Activated B cell treated with CpG ODN at 0.5 μM for 24 hours (primary cell): Measurements from ENCODE around the gene DNAAF3. TPM values are rescaled to one million over a fixed set of nuclear protein-coding genes. Genes with fewer than 3 reads are reported as not detected.
"Not testable (repeated sequence)": the region's sequence is repeated elsewhere in the genome, so short reads cannot be mapped to it uniquely, and the experiment has no call there.

Experiments
- ATAC-seq: fragments of 200-7000 bp; cut with Tn5 transposase; one replicate; pipeline ENCODE4 v1.10.0; 2021; ENCODE audit warnings: low read depth, mild to moderate bottlenecking, moderate library complexity
- CTCF ChIA-PET: fragments of 350-600 bp; sonication (Branson Sonifier 250); formaldehyde crosslinking; loops from one replicate; lab custom pipeline; 2021; ENCODE audit warnings: antibody characterized with exemption; lab: Charles Lee
- POLR2A ChIA-PET: fragments of 350-600 bp; sonication (Branson Sonifier 250); formaldehyde crosslinking; loops from one replicate; lab custom pipeline; 2021; ENCODE audit warnings: antibody characterized with exemption; lab: Charles Lee
- DNase-seq: peaks from one replicate; pipeline ENCODE4 v3.0.0; 2022
- H3K27ac Mint-ChIP-seq: one replicate; pipeline ENCODE4 v1.8.0; 2020; ENCODE audit warnings: mixed read lengths
- H3K27me3 Mint-ChIP-seq: one replicate; pipeline ENCODE4 v1.8.0; 2021; ENCODE audit warnings: mixed read lengths
- H3K36me3 Mint-ChIP-seq: one replicate; pipeline ENCODE4 v1.8.0; 2021; ENCODE audit warnings: low read depth, mixed read lengths
- H3K4me1 Mint-ChIP-seq: one replicate; pipeline ENCODE4 v1.8.0; 2021; ENCODE audit warnings: mixed read lengths
- H3K4me3 Mint-ChIP-seq: one replicate; pipeline ENCODE4 v1.8.0; 2020; ENCODE audit warnings: mild to moderate bottlenecking, mixed read lengths
- H3K9me3 Mint-ChIP-seq: one replicate; pipeline ENCODE4 v1.8.0; 2020; ENCODE audit warnings: mixed read lengths
- intact Hi-C: fragments of 100-400 bp; cut with micrococcal nuclease; formaldehyde crosslinking; loops from one replicate; pipeline ENCODE4 v1.15.1; 2024
- total RNA-seq: library from RNA; stranded (reverse); gene quantifications from 2 replicates; pipeline ENCODE4 v1.2.3, GENCODE V29; 2022
- TF ChIP-seq, protein P1 (sequence below): fragments of 200-600 bp; IDR thresholded peaks from one replicate; pipeline ENCODE4 v1.8.0; 2022; ENCODE audit warnings: antibody characterized with exemption, mild to moderate bottlenecking

Gene DNAAF3
- total RNA-seq, 1 donor from 2014 or later = not detected

- peaks cover 13% of the 10 kb centered on the region for H3K4me1 Mint-ChIP-seq
- intact Hi-C loops = no loop called here
- H3K36me3 Mint-ChIP-seq = no peaks in the 10 kb centered on the region
- ATAC-seq = no peak
- H3K4me3 Mint-ChIP-seq = peak overlapping the region; percentile 70
- ChIA-PET CTCF (no interaction called here), POLR2A (interaction anchor here (0.7 kb wide), 1 partner anchor 86 kb away, joined by 3 read pairs; no protein-coding TSS in a partner anchor)
- no peak overlapping the region for H3K27ac Mint-ChIP-seq
- H3K27me3 Mint-ChIP-seq = peaks cover 69% of the 10 kb centered on the region
- no peaks in the 10 kb centered on the region for H3K9me3 Mint-ChIP-seq
- TF ChIP-seq, protein P1, sequence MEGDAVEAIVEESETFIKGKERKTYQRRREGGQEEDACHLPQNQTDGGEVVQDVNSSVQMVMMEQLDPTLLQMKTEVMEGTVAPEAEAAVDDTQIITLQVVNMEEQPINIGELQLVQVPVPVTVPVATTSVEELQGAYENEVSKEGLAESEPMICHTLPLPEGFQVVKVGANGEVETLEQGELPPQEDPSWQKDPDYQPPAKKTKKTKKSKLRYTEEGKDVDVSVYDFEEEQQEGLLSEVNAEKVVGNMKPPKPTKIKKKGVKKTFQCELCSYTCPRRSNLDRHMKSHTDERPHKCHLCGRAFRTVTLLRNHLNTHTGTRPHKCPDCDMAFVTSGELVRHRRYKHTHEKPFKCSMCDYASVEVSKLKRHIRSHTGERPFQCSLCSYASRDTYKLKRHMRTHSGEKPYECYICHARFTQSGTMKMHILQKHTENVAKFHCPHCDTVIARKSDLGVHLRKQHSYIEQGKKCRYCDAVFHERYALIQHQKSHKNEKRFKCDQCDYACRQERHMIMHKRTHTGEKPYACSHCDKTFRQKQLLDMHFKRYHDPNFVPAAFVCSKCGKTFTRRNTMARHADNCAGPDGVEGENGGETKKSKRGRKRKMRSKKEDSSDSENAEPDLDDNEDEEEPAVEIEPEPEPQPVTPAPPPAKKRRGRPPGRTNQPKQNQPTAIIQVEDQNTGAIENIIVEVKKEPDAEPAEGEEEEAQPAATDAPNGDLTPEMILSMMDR = no peak
- no peak for DNase-seq
Measured at GRCh38 chr19:55173186-55173713, 6.8 kb upstream of the DNAAF3 start.

- no peak for DNase-seq
- ATAC-seq = no peak
- Mint-ChIP-seq H3K9me3 (no peaks in the 10 kb centered on the region), H3K4me3 (peak overlapping the region; percentile 70), H3K36me3 (no peaks in the 10 kb centered on the region), H3K27ac (no peak overlapping the region), H3K4me1 (peaks cover 11% of the 10 kb centered on the region), H3K27me3 (peaks cover 66% of the 10 kb centered on the region)
- CTCF ChIA-PET = no interaction called here
- TF ChIP-seq, protein P1 = no peak
- intact Hi-C loops = no loop called here
- POLR2A ChIA-PET = no interaction called here
Measured at GRCh38 chr19:55172741-55173140, 6.3 kb upstream of the DNAAF3 start.

DNA sequence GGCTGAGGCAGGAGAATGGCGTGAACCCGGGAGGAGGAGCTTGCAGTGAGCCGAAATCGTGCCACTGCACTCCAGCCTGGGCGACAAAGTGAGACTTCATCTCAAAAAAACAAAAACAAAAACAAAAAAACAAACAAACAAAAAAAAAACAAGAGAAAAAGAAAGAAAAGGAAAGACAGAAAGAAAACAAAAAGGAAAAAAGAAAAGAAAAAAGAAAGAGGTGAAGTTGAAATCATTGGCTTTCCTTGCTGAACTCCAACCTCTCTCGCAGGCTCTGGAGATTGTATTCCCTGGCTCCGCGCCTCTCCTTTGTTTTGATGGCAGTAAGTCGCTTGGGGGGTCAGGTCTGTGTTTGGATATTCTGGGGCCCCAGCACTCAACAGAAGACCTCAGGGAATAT lies 5.9 kb upstream of the DNAAF3 start:
- H3K9me3 Mint-ChIP-seq, intact Hi-C loops, H3K27ac Mint-ChIP-seq, ATAC-seq, H3K36me3 Mint-ChIP-seq, DNase-seq, CTCF ChIA-PET, H3K4me3 Mint-ChIP-seq, POLR2A ChIA-PET: not testable (repeated sequence)
- Mint-ChIP-seq H3K4me1 (peaks cover 11% of the 10 kb centered on the region), H3K27me3 (peaks cover 70% of the 10 kb centered on the region)

GRCh38 chr19:55171440-55171839 lies 5.0 kb upstream of the DNAAF3 start:
- peaks cover 18% of the 10 kb centered on the region for H3K4me1 Mint-ChIP-seq
- no peak for ATAC-seq
- TF ChIP-seq, protein P1 = no peak
- ChIA-PET POLR2A (no interaction called here), CTCF (no interaction called here)
- intact Hi-C loops = no loop called here
- peaks cover 69% of the 10 kb centered on the region for H3K27me3 Mint-ChIP-seq
- no peak overlapping the region for H3K27ac Mint-ChIP-seq
- no peaks in the 10 kb centered on the region for H3K36me3 Mint-ChIP-seq
- H3K9me3 Mint-ChIP-seq = peaks cover 3% of the 10 kb centered on the region
- H3K4me3 Mint-ChIP-seq = no peak overlapping the region
- DNase-seq = no peak

GRCh38 chr19:55169136-55169535 lies 2.7 kb upstream of the DNAAF3 start:
- TF ChIP-seq, protein P1 = no peak
- Mint-ChIP-seq H3K27ac (no peak overlapping the region), H3K27me3 (peaks cover 60% of the 10 kb centered on the region), H3K36me3 (no peaks in the 10 kb centered on the region), H3K4me3 (no peak overlapping the region), H3K9me3 (peaks cover 3% of the 10 kb centered on the region), H3K4me1 (peaks cover 19% of the 10 kb centered on the region)
- ATAC-seq (no peak), DNase-seq (no peak)
- ChIA-PET POLR2A (no interaction called here), CTCF (no interaction called here)
- intact Hi-C loops = no loop called here
